Spleen (tissue), 11 donors: ENCODE measurements around the gene DPEP2NB. TPM values are rescaled to one million over a fixed set of nuclear protein-coding genes. Genes with fewer than 3 reads are reported as not detected.

Source experiments
- DNase-seq: peaks from one replicate; pipeline ENCODE4 v3.0.0-alpha.2; 2020
- H3K27ac ChIP-seq, 8 donors: fragments of 200-600 bp; sonication (generic) in 7 of 8; 1 replicate in 4 of 8; 2 replicates in 4 of 8; pipeline versions ENCODE4 v1.5.0 to v1.8.0; 2016 to 2021; ENCODE audit warnings: inconsistent platforms in 4 of 8, mild to moderate bottlenecking in 4 of 8, moderate library complexity in 1 of 8
- H3K27me3 ChIP-seq, 7 donors: fragments of 200-600 bp; sonication (generic) in 6 of 7; replicated peaks in 1 of 7; 1 replicate in 4 of 7; 2 replicates in 3 of 7; pipeline versions ENCODE4 v1.5.0 to v1.8.0; 2016 to 2021; ENCODE audit warnings: inconsistent platforms in 3 of 7, mild to moderate bottlenecking in 1 of 7
- H3K36me3 ChIP-seq, 6 donors: fragments of 200-600 bp; sonication (generic) in 5 of 6; 1 replicate in 4 of 6; 2 replicates in 2 of 6; pipeline versions ENCODE4 v1.5.0 to v1.8.0; 2016 to 2021; ENCODE audit warnings: inconsistent platforms in 2 of 6
- H3K4me1 ChIP-seq, 6 donors: fragments of 200-600 bp; sonication (generic) in 5 of 6; 1 replicate in 3 of 6; 2 replicates in 3 of 6; pipeline versions ENCODE4 v1.5.0 to v1.8.0; 2016 to 2021; ENCODE audit warnings: inconsistent platforms in 3 of 6
- H3K4me3 ChIP-seq, 8 donors: fragments of 200-600 bp; sonication (generic) in 7 of 8; 1 replicate in 4 of 8; 2 replicates in 4 of 8; pipeline versions ENCODE4 v1.5.0 to v1.8.0; 2016 to 2021; ENCODE audit warnings: inconsistent platforms in 4 of 8, mild to moderate bottlenecking in 4 of 8, moderate library complexity in 2 of 8
- H3K9me3 ChIP-seq, 8 donors: fragments of 200-600 bp; sonication (generic) in 7 of 8; 1 replicate in 4 of 8; 2 replicates in 4 of 8; pipeline versions ENCODE4 v1.5.0 to v1.8.0; 2016 to 2021; ENCODE audit warnings: inconsistent platforms in 4 of 8
- POLR2A ChIP-seq, 3 donors: fragments of 450-650 bp; IDR thresholded peaks; one replicate each; pipeline ENCODE4 v1.5.1; 2017; ENCODE audit warnings: antibody characterized with exemption in 3 of 3, mild to moderate bottlenecking in 1 of 3
- POLR2AphosphoS5 ChIP-seq, 3 donors: sonication (generic); formaldehyde crosslinking; IDR thresholded peaks; one replicate each; pipeline ENCODE4 v1.5.1; 2017; ENCODE audit warnings: antibody characterized with exemption in 3 of 3
- WGBS, 5 donors: extraction: QIAGEN DNeasy Blood & Tissue Kit in 3 of 5; methylation state at CpG; one replicate each; pipeline versions ENCODE4 v1.1.5 to v1.1.7; 2013 to 2018; 5-methylcytosine and 5-hydroxymethylcytosine counted together
- intact Hi-C: fragments of 100-400 bp; cut with DNase I; formaldehyde crosslinking; loops from one replicate; pipeline ENCODE4 v1.15.0; 2023; ENCODE audit warnings: low total_unique reads
- polyA plus RNA-seq, 3 donors: library from polyadenylated mRNA; stranded (reverse); fragments of 200-250 nt; gene quantifications; one replicate each; pipeline ENCODE4 v1.2.1, GENCODE V29; 2013
- total RNA-seq, 7 donors: library from RNA; depleted of rRNA in 3 of 7; stranded (reverse); fragments of >200 nt in 3 of 7; fragmentation: NEBNext Ultra II Directional in 4 of 7; extraction: Animal tissue kit (Norgen Biotek cat#: 25700) in 4 of 7; gene quantifications; one replicate each; pipeline versions ENCODE4 v1.1.0 to v1.2.1, GENCODE V29; 2016 to 2021
- TF ChIP-seq, protein P1 (sequence below), 11 experiments: fragments of 200-600 bp in 7 of 11; fragments of 450-650 bp in 4 of 11; sonication (generic) in 4 of 11; IDR thresholded peaks in 8 of 11; conservative IDR thresholded peaks in 3 of 11; 1 replicate in 7 of 11; 2 replicates in 4 of 11; pipeline versions ENCODE4 v1.4.0 to v1.8.0; 2016 to 2021; ENCODE audit warnings: antibody characterized with exemption in 11 of 11, inconsistent platforms in 4 of 11, mild to moderate bottlenecking in 1 of 11
- donor health status: healthy with polysubstance abuse.
- donor health status: DM: no; HTN: no; CAD: no; lungs with moderate emphysema.
- donor health status: DM: no; HTN: no; CAD: no.
- donor health status: Bipolar disorder and iron deficiency.
- donor health status: healthy.
- donor health status: DM: no; HTN: no; CAD: no.
- donor health status: DM: yes; HTN: yes; CAD: no.

Gene DPEP2NB
- total and polyA plus RNA-seq, 10 donors = not detected

DNA sequence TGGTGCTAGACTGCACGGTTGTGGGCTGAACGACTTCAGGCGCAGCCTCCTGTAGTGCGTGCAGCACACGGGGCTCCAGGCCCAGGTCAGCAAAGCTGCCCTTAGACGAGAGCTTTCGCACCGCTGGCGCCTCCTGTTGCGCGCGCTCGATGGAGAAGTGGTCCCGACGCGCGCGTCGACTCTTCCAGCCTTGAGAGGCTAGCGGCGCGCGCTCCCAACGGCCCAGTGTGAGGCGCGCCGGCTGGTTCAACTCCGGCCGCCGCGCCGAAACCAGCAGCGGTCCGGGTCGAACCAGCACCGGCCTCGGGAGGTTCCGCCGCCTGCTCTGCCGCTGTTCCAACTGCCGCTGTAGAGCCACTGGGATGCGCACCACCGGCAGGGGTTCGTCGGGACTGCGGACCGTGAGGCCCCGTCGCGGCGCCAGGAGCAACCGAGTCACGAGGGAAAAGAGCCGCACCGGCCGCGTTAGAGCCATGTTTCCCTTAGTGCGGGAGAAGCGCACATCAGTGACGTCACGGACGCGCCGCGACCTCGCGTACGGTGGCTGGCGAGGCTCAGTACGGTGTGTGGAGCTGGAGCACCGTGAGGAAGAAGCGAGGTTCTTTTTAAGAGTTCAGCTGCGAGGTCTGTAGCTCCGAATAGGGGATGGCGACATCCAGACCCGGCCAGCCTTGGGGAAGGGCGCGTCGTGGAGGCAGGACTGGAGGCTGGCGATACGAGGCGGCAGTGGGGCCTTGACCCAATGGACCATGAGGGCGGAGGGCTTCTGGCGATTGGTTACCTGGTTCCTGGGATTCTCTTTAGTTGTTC, 7.2 kb upstream of the DPEP2NB start, which contains the start of the genes DDX28 and DUS2:
TSS of gene DDX28 (minus strand) at position 505 of the 810 bp plus-strand sequence. CDS start at position 475, 30 bp downstream.
TSS of gene DUS2 (plus strand) at position 557 of the 810 bp plus-strand sequence. CDS start 14,740 bp downstream, outside the sequence.
- peak; percentile 98 for DNase-seq
- H3K36me3 ChIP-seq = peaks cover 0 to 38% (median 7%) of the 10 kb centered on the region in 6 donors
- no peaks in the 10 kb centered on the region for H3K27me3 ChIP-seq
- peak within 1 kb of the TSS; percentile 91 to 100 (median 100) for H3K4me3 ChIP-seq
- intact Hi-C loops = no loop called here
- H3K4me1 ChIP-seq = peaks cover 25 to 49% (median 31%) of the 10 kb centered on the region in 6 donors
- H3K9me3 ChIP-seq = no peaks in the 10 kb centered on the region
- TF ChIP-seq POLR2A (IDR thresholded peaks at IDR 0.05) (peak in 1 of 3 donors; percentile 46), POLR2AphosphoS5 (IDR thresholded peaks at IDR 0.05) (peak; percentile 99)
- TF ChIP-seq, protein P1, sequence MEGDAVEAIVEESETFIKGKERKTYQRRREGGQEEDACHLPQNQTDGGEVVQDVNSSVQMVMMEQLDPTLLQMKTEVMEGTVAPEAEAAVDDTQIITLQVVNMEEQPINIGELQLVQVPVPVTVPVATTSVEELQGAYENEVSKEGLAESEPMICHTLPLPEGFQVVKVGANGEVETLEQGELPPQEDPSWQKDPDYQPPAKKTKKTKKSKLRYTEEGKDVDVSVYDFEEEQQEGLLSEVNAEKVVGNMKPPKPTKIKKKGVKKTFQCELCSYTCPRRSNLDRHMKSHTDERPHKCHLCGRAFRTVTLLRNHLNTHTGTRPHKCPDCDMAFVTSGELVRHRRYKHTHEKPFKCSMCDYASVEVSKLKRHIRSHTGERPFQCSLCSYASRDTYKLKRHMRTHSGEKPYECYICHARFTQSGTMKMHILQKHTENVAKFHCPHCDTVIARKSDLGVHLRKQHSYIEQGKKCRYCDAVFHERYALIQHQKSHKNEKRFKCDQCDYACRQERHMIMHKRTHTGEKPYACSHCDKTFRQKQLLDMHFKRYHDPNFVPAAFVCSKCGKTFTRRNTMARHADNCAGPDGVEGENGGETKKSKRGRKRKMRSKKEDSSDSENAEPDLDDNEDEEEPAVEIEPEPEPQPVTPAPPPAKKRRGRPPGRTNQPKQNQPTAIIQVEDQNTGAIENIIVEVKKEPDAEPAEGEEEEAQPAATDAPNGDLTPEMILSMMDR (IDR thresholded peaks at IDR 0.05 in 8 of 11, conservative IDR thresholded peaks at IDR 0.05 in 3 of 11) = peak in 3 of 11 experiments; percentile 15 to 35 (median 18)
- 0 to 1% (median 0%) methylated on average over 41 to 84 of the region's 84 CpGs for WGBS, 5 donors
- H3K27ac ChIP-seq = peak within 1 kb of the TSS; percentile 79 to 94 (median 89)

DNA sequence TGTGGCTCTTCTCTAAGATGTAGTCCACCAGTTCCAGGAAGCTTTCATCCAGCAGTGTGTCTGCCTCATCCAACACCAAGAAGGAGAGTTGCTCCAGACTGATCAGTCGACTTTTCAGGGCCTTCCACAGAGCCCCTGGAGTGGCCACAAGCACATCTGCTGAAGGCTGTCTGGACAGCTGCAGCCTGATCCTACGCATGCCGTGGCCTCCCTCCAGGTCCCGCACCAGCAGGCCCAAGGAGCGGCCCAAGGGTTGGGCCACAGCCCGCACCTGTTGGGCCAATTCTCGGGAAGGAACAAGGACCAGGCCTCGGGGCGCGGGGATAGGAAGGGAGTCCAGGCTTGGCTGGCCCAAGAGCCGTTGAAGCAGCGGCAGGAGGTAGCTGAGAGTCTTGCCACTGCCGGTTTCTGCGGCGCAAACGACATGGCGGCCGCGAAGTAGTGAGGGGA, 6.6 kb upstream of the DPEP2NB start:
- H3K4me3 ChIP-seq = peak overlapping the region; percentile 91 to 100 (median 100)
- intact Hi-C loops = no loop called here
- TF ChIP-seq POLR2A (IDR thresholded peaks at IDR 0.05) (no peak), POLR2AphosphoS5 (IDR thresholded peaks at IDR 0.05) (no peak)
- TF ChIP-seq, protein P1 (IDR thresholded peaks at IDR 0.05 in 8 of 11, conservative IDR thresholded peaks at IDR 0.05 in 3 of 11) = no peak
- peaks cover 0 to 31% (median 3%) of the 10 kb centered on the region in 6 donors for H3K36me3 ChIP-seq
- H3K27ac ChIP-seq = peak overlapping the region; percentile 79 to 94 (median 89)
- peaks cover 25 to 49% (median 31%) of the 10 kb centered on the region in 6 donors for H3K4me1 ChIP-seq
- no peaks in the 10 kb centered on the region for H3K27me3 ChIP-seq
- no peak for DNase-seq
- no peaks in the 10 kb centered on the region for H3K9me3 ChIP-seq
- WGBS, 5 donors = 4 to 21% (median 13%) methylated on average over 9 to 19 of the region's 19 CpGs

DNA sequence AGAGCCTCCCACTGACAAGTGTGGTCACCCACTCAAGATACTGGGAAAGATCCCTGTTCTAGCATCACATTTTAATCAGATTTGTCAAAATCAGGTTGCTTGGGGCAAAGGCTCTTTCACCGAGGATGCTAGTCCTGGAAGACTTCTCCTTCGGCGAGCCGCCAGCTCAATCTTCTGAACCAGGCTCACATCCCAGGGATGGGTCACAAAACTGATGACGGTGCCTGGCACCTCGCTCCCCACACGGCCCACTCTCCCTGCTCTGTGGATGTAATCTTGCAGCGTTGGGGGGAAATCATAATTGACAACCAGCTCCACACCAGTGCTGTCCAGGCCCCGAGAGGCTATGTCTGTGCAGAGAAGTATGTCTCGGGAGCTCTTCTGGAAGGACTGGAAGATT, 5.8 kb upstream of the DPEP2NB start:
- no peaks in the 10 kb centered on the region for H3K9me3 ChIP-seq
- H3K4me3 ChIP-seq = peak overlapping the region in 2 of 8 donors; percentile 100
- WGBS, 5 donors = 90 to 96% (median 93%) methylated on average over 9 to 10 of the region's 10 CpGs
- peaks cover 25 to 49% (median 31%) of the 10 kb centered on the region in 6 donors for H3K4me1 ChIP-seq
- no peak overlapping the region for H3K27ac ChIP-seq
- TF ChIP-seq POLR2A (IDR thresholded peaks at IDR 0.05) (no peak), POLR2AphosphoS5 (IDR thresholded peaks at IDR 0.05) (no peak)
- TF ChIP-seq, protein P1 (IDR thresholded peaks at IDR 0.05 in 8 of 11, conservative IDR thresholded peaks at IDR 0.05 in 3 of 11) = no peak
- peaks cover 0 to 23% (median 3%) of the 10 kb centered on the region in 6 donors for H3K36me3 ChIP-seq
- intact Hi-C loops = no loop called here
- no peaks in the 10 kb centered on the region for H3K27me3 ChIP-seq
- no peak for DNase-seq
